ENCODE data around the gene ZNF619. TPM values are rescaled to one million over a fixed set of nuclear protein-coding genes. Genes with fewer than 3 reads are reported as not detected.
A peak's percentile ranks its signal among the peaks of the same experiment; 100 is the strongest.

ZNF619 gene
- total and polyA plus RNA-seq, 2 of the 13 experiments (the other 11 are each of a cell fraction or from before 2014, with no cell fraction given): 0.83 to 5.2 TPM

DNA sequence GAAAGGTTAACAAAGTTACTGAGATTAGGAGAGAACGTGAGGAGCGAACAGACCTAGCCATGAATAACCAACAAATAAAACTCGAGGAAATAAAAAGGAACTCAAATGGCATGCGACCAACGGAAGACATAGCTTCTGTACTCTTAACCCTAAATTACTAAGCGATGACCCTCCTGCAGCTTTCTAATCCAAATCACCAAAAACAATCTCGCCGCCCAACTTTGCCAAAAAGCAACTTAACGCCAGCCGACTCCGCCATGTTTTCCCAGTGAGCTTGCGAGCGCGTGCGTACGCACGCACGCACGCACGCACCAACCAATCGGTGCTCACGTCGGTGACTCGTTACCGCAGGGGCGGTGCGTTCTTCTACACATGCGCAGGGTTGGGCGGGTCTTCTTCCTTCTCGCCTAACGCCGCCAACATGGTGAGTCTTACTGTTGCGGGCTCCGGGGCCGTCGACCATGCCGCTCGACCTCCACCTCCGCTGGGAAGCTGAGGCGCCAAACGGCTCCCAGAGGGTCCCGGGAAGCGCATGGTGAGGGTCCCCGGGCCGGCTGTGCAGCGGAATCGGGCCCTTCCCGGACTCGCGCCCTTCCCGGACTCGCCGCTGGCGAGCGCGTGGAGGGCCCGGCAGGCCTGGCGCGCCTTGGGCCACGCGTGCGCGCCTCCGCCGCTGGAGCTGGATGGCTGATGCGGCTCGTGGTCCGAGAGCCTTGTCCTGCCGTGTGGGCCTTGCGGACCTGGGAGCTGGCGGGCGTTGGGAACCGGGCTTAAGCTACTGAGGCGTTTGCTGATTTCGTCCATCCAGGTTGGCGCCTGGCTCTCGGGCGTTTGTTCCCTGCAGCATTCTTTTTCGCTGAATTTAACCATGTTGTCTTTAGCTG lies 19.7 kb upstream of the ZNF619 start, which contains the start of gene RPL14 (continued):
- TF ChIP-seq ARID2 (CRISPR knock-in tag; IDR thresholded peaks at IDR 0.05; ENCODE audit: borderline replicate concordance) (no peak), BRCA1 (CRISPR knock-in tag; IDR thresholded peaks at IDR 0.05) (no peak), SYNCRIP (IDR thresholded peaks at IDR 0.05; ENCODE audit: insufficient read depth, low read depth, low read length) (no peak), FOXP1 (IDR thresholded peaks at IDR 0.05) (no peak), FOXP1 (CRISPR knock-in tag; IDR thresholded peaks at IDR 0.05) (no peak), TCF7 (IDR thresholded peaks at IDR 0.05; ENCODE audit: low read depth) (no peak), ZKSCAN8 (CRISPR knock-in tag; IDR thresholded peaks at IDR 0.05; ENCODE audit: borderline replicate concordance) (peak; percentile 50; the same call in 1 of the 2 replicates), HNRNPL (IDR thresholded peaks at IDR 0.05; ENCODE audit: low read depth, low read length) (0 out of 2 replicates have a peak, but pooled peaks have one; percentile 62), ZNF101 (CRISPR knock-in tag; IDR thresholded peaks at IDR 0.05; ENCODE audit: borderline replicate concordance, low read depth) (no peak), ZNF607 (CRISPR knock-in tag; IDR thresholded peaks at IDR 0.05; ENCODE audit: borderline replicate concordance) (peak; percentile 89), SP4 (CRISPR knock-in tag; IDR thresholded peaks at IDR 0.05) (peak; percentile 16; the same call in 1 of the 2 replicates), ZBTB3 (CRISPR knock-in tag; IDR thresholded peaks at IDR 0.05; ENCODE audit: borderline replicate concordance, low read depth) (no peak), ZNF782 (CRISPR knock-in tag; IDR thresholded peaks at IDR 0.05; ENCODE audit: borderline replicate concordance) (no peak), LCORL (IDR thresholded peaks at IDR 0.05) (no peak), LCORL (CRISPR knock-in tag; IDR thresholded peaks at IDR 0.05) (no peak), HNRNPH1 (optimal IDR thresholded peaks at IDR 0.05; ENCODE audit: low read depth, low read length) (no peak), IKZF1 (IDR thresholded peaks at IDR 0.05) (no peak)
- TF ChIP-seq, protein P1, sequence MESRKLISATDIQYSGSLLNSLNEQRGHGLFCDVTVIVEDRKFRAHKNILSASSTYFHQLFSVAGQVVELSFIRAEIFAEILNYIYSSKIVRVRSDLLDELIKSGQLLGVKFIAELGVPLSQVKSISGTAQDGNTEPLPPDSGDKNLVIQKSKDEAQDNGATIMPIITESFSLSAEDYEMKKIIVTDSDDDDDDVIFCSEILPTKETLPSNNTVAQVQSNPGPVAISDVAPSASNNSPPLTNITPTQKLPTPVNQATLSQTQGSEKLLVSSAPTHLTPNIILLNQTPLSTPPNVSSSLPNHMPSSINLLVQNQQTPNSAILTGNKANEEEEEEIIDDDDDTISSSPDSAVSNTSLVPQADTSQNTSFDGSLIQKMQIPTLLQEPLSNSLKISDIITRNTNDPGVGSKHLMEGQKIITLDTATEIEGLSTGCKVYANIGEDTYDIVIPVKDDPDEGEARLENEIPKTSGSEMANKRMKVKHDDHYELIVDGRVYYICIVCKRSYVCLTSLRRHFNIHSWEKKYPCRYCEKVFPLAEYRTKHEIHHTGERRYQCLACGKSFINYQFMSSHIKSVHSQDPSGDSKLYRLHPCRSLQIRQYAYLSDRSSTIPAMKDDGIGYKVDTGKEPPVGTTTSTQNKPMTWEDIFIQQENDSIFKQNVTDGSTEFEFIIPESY (CRISPR knock-in tag; IDR thresholded peaks at IDR 0.05): no peak
- TF ChIP-seq, protein P2, sequence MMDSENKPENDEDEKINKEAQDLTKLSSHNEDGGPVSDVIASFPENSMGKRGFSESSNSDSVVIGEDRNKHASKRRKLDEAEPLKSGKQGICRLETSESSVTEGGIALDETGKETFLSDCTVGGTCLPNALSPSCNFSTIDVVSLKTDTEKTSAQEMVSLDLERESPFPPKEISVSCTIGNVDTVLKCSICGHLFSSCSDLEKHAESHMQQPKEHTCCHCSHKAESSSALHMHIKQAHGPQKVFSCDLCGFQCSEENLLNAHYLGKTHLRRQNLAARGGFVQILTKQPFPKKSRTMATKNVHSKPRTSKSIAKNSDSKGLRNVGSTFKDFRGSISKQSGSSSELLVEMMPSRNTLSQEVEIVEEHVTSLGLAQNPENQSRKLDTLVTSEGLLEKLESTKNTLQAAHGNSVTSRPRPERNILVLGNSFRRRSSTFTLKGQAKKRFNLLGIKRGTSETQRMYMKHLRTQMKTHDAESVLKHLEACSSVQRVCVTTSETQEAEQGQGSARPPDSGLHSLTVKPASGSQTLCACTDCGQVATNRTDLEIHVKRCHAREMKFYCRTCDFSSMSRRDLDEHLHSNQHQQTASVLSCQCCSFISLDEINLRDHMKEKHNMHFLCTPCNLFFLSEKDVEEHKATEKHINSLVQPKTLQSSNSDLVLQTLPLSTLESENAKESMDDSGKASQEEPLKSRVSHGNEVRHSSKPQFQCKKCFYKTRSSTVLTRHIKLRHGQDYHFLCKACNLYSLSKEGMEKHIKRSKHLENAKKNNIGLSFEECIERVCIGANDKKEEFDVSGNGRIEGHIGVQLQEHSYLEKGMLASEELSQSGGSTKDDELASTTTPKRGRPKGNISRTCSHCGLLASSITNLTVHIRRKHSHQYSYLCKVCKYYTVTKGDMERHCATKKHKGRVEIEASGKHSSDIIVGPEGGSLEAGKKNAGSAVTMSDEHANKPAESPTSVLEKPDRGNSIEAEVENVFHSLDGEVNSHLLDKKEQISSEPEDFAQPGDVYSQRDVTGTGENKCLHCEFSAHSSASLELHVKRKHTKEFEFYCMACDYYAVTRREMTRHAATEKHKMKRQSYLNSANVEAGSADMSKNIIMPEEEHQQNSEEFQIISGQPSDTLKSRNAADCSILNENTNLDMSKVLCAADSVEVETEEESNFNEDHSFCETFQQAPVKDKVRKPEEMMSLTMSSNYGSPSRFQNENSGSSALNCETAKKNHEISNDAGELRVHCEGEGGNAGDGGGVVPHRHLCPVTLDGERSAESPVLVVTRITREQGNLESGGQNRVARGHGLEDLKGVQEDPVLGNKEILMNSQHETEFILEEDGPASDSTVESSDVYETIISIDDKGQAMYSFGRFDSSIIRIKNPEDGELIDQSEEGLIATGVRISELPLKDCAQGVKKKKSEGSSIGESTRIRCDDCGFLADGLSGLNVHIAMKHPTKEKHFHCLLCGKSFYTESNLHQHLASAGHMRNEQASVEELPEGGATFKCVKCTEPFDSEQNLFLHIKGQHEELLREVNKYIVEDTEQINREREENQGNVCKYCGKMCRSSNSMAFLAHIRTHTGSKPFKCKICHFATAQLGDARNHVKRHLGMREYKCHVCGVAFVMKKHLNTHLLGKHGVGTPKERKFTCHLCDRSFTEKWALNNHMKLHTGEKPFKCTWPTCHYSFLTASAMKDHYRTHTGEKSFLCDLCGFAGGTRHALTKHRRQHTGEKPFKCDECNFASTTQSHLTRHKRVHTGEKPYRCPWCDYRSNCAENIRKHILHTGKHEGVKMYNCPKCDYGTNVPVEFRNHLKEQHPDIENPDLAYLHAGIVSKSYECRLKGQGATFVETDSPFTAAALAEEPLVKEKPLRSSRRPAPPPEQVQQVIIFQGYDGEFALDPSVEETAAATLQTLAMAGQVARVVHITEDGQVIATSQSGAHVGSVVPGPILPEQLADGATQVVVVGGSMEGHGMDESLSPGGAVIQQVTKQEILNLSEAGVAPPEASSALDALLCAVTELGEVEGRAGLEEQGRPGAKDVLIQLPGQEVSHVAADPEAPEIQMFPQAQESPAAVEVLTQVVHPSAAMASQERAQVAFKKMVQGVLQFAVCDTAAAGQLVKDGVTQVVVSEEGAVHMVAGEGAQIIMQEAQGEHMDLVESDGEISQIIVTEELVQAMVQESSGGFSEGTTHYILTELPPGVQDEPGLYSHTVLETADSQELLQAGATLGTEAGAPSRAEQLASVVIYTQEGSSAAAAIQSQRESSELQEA (CRISPR knock-in tag; IDR thresholded peaks at IDR 0.05; ENCODE audit: not compliant biosample characterization): peak; percentile 62
- TF ChIP-seq, protein P3, sequence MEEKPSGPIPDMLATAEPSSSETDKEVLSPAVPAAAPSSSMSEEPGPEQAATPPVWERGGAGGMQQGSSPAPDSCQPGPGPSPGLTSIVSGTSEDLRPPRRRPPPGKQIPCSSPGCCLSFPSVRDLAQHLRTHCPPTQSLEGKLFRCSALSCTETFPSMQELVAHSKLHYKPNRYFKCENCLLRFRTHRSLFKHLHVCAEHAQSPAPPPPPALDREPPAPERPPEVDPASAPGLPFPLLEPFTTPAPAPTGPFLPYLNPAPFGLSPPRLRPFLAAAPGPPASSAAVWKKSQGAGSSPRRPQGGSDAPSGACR (CRISPR knock-in tag; IDR thresholded peaks at IDR 0.05): no peak

Data from HepG2 (cell line).